ENCODE measurements around the gene PEAK1. TPM values are rescaled to one million over a fixed set of nuclear protein-coding genes. Genes with fewer than 3 reads are reported as not detected.

Gene PEAK1
- total RNA-seq, 6 experiments from 2014 or later: 85.6 to 110 (median 95.8) TPM

DNA sequence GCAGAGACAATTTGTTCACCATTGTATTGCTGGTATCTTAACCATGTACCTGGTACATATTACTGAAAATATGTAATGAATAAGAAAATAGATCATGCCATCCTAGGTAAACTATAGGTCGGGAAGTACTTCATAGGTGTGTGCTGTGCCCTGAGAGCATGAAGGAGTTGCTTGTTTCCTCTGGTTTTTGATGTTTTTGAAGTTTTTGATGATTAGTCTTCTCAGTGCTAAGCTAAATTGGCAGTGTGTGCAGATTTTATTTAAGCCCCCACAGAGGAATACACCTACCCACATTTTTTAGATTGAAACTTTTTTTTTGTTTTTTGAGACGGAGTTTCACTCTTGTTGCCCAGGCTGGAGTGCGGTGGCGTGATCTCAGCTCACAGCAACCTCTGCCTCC lies 17.4 kb upstream of the PEAK1 start:
- DNase-seq: no peak
- Mint-ChIP-seq H3K27me3 (ENCODE audit: insufficient read depth) (no peaks in the 10 kb centered on the region), H3K4me3 (no peak overlapping the region), H3K4me1 (ENCODE audit: low read depth) (peaks cover 20% of the 10 kb centered on the region), H3K36me3 (ENCODE audit: low read depth) (peaks cover 5% of the 10 kb centered on the region; the same call in 1 of the 2 replicates), H3K9me3 (no peaks in the 10 kb centered on the region), H3K27ac (no peak overlapping the region)
- TF ChIP-seq, protein P1, sequence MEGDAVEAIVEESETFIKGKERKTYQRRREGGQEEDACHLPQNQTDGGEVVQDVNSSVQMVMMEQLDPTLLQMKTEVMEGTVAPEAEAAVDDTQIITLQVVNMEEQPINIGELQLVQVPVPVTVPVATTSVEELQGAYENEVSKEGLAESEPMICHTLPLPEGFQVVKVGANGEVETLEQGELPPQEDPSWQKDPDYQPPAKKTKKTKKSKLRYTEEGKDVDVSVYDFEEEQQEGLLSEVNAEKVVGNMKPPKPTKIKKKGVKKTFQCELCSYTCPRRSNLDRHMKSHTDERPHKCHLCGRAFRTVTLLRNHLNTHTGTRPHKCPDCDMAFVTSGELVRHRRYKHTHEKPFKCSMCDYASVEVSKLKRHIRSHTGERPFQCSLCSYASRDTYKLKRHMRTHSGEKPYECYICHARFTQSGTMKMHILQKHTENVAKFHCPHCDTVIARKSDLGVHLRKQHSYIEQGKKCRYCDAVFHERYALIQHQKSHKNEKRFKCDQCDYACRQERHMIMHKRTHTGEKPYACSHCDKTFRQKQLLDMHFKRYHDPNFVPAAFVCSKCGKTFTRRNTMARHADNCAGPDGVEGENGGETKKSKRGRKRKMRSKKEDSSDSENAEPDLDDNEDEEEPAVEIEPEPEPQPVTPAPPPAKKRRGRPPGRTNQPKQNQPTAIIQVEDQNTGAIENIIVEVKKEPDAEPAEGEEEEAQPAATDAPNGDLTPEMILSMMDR (IDR thresholded peaks at IDR 0.05): no peak

DNA sequence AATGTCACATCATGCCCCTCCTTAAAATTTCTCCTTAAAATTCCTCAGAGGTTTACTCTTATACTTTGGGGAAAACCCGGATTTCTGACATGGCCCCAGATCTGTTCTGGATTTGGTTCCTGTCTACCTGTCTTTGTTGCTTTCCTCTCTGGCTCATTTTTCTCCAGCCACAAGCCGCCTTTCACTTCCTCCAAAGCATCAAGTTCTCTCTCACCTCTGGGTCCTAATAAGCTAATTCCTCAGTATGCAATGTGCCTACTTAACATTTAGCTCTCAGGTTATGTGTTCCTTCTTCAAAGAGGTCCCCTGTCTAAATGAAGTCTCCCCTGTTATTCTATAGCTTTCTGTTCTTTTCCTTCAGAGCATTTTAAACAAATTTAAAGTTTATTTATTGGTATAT lies 16.9 kb upstream of the PEAK1 start:
- H3K9me3 Mint-ChIP-seq: no peaks in the 10 kb centered on the region
- H3K36me3 Mint-ChIP-seq (ENCODE audit: low read depth): peaks cover 5% of the 10 kb centered on the region; the same call in 1 of the 2 replicates
- H3K27ac Mint-ChIP-seq: no peak overlapping the region
- TF ChIP-seq, protein P1 (IDR thresholded peaks at IDR 0.05): no peak
- H3K4me1 Mint-ChIP-seq (ENCODE audit: low read depth): peaks cover 20% of the 10 kb centered on the region
- DNase-seq: no peak
- no peaks in the 10 kb centered on the region for H3K27me3 Mint-ChIP-seq (ENCODE audit: insufficient read depth)
- H3K4me3 Mint-ChIP-seq: no peak overlapping the region

DNA sequence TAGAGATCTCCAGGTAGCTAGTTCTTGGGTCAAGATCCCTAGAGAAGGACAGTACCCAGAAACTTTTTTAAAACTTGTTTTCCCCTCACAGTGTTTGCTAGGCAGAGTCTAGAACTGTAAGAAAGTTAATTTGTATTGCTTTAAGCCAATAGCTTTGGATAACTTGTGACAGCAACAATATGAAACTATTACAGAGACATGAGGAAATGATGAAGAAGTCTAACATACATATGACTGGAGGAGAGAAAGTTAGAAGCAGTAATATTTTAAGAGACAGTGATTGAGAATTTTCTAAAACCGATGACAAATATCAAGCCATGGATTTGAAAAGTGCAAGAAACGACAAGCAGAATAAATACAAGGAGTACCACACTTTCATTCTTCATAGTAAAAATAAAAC lies 10.7 kb upstream of the PEAK1 start:
- DNase-seq: no peak
- Mint-ChIP-seq H3K4me1 (ENCODE audit: low read depth) (peaks cover 18% of the 10 kb centered on the region), H3K9me3 (no peaks in the 10 kb centered on the region), H3K36me3 (ENCODE audit: low read depth) (no peaks in the 10 kb centered on the region; the same call in 1 of the 2 replicates), H3K27me3 (ENCODE audit: insufficient read depth) (no peaks in the 10 kb centered on the region), H3K4me3 (no peak overlapping the region), H3K27ac (no peak overlapping the region)
- TF ChIP-seq, protein P1 (IDR thresholded peaks at IDR 0.05): no peak

DNA sequence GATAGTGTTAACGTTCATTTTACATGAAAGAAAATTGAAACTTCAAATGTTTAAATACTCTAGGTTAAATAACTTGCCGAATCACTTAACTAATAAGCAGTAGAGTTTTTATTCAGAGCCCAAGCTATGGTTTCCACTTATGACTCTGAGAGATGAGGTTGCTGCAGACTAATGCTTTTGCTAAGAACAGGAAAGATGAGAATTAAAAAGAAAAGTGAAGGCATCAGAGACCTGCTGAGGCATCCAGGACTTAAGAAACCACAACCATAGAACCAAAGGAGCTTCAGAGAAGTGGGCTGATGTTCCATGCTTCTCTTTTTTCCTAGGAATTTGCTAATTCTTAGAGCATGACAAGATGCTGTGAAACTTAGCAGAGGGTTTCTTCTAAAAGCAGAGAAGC lies 10.3 kb upstream of the PEAK1 start:
- no peak for DNase-seq
- Mint-ChIP-seq H3K27ac (no peak overlapping the region), H3K4me3 (no peak overlapping the region), H3K27me3 (ENCODE audit: insufficient read depth) (no peaks in the 10 kb centered on the region), H3K36me3 (ENCODE audit: low read depth) (no peaks in the 10 kb centered on the region; the same call in 1 of the 2 replicates), H3K4me1 (ENCODE audit: low read depth) (peaks cover 20% of the 10 kb centered on the region), H3K9me3 (no peaks in the 10 kb centered on the region)
- TF ChIP-seq, protein P1 (IDR thresholded peaks at IDR 0.05): no peak

DNA sequence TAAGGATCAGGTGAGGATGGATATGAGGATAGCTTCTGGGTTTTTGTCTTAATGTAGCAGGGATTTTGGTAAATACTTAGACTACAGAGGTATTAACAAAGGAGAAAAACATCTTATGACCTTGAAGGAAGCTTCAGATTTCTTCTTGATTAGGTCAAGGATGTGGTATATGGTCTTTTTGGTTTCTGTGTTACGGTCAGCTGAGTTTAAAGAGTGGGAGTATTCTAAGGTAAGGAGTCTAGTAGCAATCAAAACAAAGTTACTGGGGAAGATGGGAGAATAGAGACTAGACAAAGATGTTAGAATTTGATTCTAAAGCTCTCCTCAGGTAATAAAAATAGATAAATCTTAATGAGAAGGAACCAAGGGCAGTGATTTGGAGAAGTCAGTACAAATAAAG lies 7.0 kb upstream of the PEAK1 start:
- TF ChIP-seq, protein P1 (IDR thresholded peaks at IDR 0.05): no peak
- Mint-ChIP-seq H3K27ac (no peak overlapping the region), H3K9me3 (no peaks in the 10 kb centered on the region), H3K27me3 (ENCODE audit: insufficient read depth) (no peaks in the 10 kb centered on the region), H3K4me1 (ENCODE audit: low read depth) (peaks cover 49% of the 10 kb centered on the region), H3K36me3 (ENCODE audit: low read depth) (no peaks in the 10 kb centered on the region; the same call in 1 of the 2 replicates), H3K4me3 (no peak overlapping the region)
- DNase-seq: no peak

DNA sequence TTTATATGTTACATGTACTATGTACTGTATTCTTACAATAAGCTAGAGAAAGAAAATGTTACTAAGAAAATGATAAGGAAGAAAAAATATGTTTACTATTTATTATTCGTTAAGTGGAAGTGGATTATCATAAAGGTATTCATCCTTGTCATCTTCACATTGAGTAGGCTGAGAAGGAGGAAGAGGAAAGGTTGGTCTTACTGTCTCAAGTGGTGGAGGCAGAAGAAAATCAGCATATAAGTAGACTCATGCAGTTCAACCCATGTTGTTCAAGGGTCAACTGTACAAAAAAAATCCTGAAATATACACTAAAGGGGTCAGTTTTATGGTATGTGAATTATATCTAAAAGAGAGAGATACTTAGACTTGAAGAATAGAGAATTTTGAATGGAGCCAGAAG lies 6.5 kb upstream of the PEAK1 start:
- TF ChIP-seq, protein P1 (IDR thresholded peaks at IDR 0.05): no peak
- Mint-ChIP-seq H3K4me3 (no peak overlapping the region), H3K9me3 (no peaks in the 10 kb centered on the region), H3K27me3 (ENCODE audit: insufficient read depth) (no peaks in the 10 kb centered on the region), H3K4me1 (ENCODE audit: low read depth) (peaks cover 54% of the 10 kb centered on the region), H3K27ac (no peak overlapping the region), H3K36me3 (ENCODE audit: low read depth) (no peaks in the 10 kb centered on the region; the same call in 1 of the 2 replicates)
- no peak for DNase-seq
